NCI-H748 treated with DMSO at 0.1 percent for 48 hours (cell line): Measurements from ENCODE around the gene NDUFB10.

ENCODE experiments used
- DNase-seq: peaks from one replicate; lab custom pipeline; 2025; lab: John Stamatoyannopoulos, UW

NDUFB10 gene

GRCh38 chr16:1984347-1985225 lies 25.2 kb downstream of the NDUFB10 start:
- no peak for DNase-seq

GRCh38 chr16:1985466-1986150 lies 26.3 kb downstream of the NDUFB10 start:
- no peak for DNase-seq

- DNase-seq = no peak
Measured at GRCh38 chr16:1987198-1987597, 27.9 kb downstream of the NDUFB10 start.

- DNase-seq = peak; percentile 6
Measured at GRCh38 chr16:1989209-1990100, 30.1 kb downstream of the NDUFB10 start, which contains the start of gene SYNGR3. Gene SYNGR3, plus strand, starts transcription at chr16:1989970. Its CDS starts 133 bp downstream, at chr16:1990103.

- DNase-seq = no peak
Measured at GRCh38 chr16:1990101-1990350, 30.7 kb downstream of the NDUFB10 start.

GRCh38 chr16:1990351-1991134 lies 31.2 kb downstream of the NDUFB10 start:
- DNase-seq = peak; percentile 5

- DNase-seq = no peak
Measured at GRCh38 chr16:1991135-1991551, 31.8 kb downstream of the NDUFB10 start.

- DNase-seq = no peak
Measured at GRCh38 chr16:1991588-1991947, 32.2 kb downstream of the NDUFB10 start.

- no peak for DNase-seq
Measured at GRCh38 chr16:1991948-1992703, 32.8 kb downstream of the NDUFB10 start.

- DNase-seq = no peak
Measured at GRCh38 chr16:1992704-1993317, 33.5 kb downstream of the NDUFB10 start.

- DNase-seq = no peak
Measured at GRCh38 chr16:1993731-1994131, 34.4 kb downstream of the NDUFB10 start.

GRCh38 chr16:1997494-1998359 lies 38.4 kb downstream of the NDUFB10 start:
- DNase-seq = no peak

- no peak for DNase-seq
Measured at GRCh38 chr16:1998360-1998835, 39.1 kb downstream of the NDUFB10 start.

GRCh38 chr16:1998852-1999801 lies 39.8 kb downstream of the NDUFB10 start:
- DNase-seq = no peak

GRCh38 chr16:1999866-2000514 lies 40.7 kb downstream of the NDUFB10 start:
- no peak for DNase-seq

GRCh38 chr16:2001035-2001434 lies 41.7 kb downstream of the NDUFB10 start:
- DNase-seq = no peak

GRCh38 chr16:2001456-2002355 lies 42.4 kb downstream of the NDUFB10 start:
- no peak for DNase-seq
